Neutrophil (primary cell): ENCODE data around the gene MC1R.
A peak's percentile ranks its signal among the peaks of the same experiment; 100 is the strongest.

ENCODE experiments used
- H3K27ac ChIP-seq: fragments of 200-600 bp; sonication (generic); 2 replicates; pipeline ENCODE4 v1.5.1; 2016; ENCODE audit warnings: mild to moderate bottlenecking, moderate library complexity
- H3K27me3 ChIP-seq: fragments of 200-600 bp; sonication (generic); 2 replicates; pipeline ENCODE4 v1.6.0; 2016; ENCODE audit warnings: mild to moderate bottlenecking
- H3K36me3 ChIP-seq: fragments of 200-600 bp; sonication (generic); 2 replicates; pipeline ENCODE4 v1.5.1; 2017
- H3K4me1 ChIP-seq, 2 experiments: fragments of 200-600 bp in 1 of 2; sonication (generic) in 1 of 2; 1 replicate in 1 of 2; 2 replicates in 1 of 2; pipeline versions ENCODE4 v1.5.1 to v1.6.1; 2013 to 2016; ENCODE audit warnings: low read depth in 1 of 2, low read length in 1 of 2, mild to moderate bottlenecking in 1 of 2, moderate library complexity in 1 of 2; ENCODE audit not compliant: control insufficient read depth in 1 of 2, insufficient read depth in 1 of 2
- H3K4me3 ChIP-seq, 2 experiments: fragments of 200-600 bp in 1 of 2; sonication (generic) in 1 of 2; 1 replicate in 1 of 2; 2 replicates in 1 of 2; pipeline ENCODE4 v1.5.1; 2013 to 2016; ENCODE audit warnings: low read depth in 1 of 2, low read length in 1 of 2, mild to moderate bottlenecking in 1 of 2, moderate library complexity in 1 of 2
- H3K9me3 ChIP-seq: fragments of 200-600 bp; sonication (generic); 2 replicates; pipeline ENCODE4 v1.5.1; 2016
- CTCF ChIP-seq: fragments of 200-600 bp; sonication (generic); IDR thresholded peaks from 2 replicates; pipeline ENCODE4 v1.5.1; 2016; ENCODE audit warnings: antibody characterized with exemption

The MC1R gene

GRCh38 chr16:89918453-89919347, at the start of gene MC1R:
Gene MC1R (plus strand): TSS chr16:89918862. CDS start chr16:89919259, 397 bp downstream.
- TF ChIP-seq CTCF = no peak
- H3K9me3 ChIP-seq = no peaks in the 10 kb centered on the region
- H3K4me1 ChIP-seq = peaks cover 20 to 28% of the 10 kb centered on the region in 2 experiments
- no peak within 1 kb of the TSS for H3K27ac ChIP-seq
- H3K4me3 ChIP-seq = peak within 1 kb of the TSS in 1 of 2 experiments; percentile 14
- H3K36me3 ChIP-seq = peaks cover 1% of the 10 kb centered on the region
- peaks cover 68% of the 10 kb centered on the region for H3K27me3 ChIP-seq

- no peak for TF ChIP-seq CTCF
- no peak overlapping the region for H3K4me3 ChIP-seq
- H3K9me3 ChIP-seq = no peaks in the 10 kb centered on the region
- peaks cover 13 to 20% of the 10 kb centered on the region in 2 experiments for H3K4me1 ChIP-seq
- H3K27me3 ChIP-seq = no peaks in the 10 kb centered on the region
- H3K27ac ChIP-seq = no peak overlapping the region
- peaks cover 3% of the 10 kb centered on the region for H3K36me3 ChIP-seq
These were observed 48.8 kb upstream of the MC1R start for GRCh38 chr16:89869911-89870310.

- no peak overlapping the region for H3K4me3 ChIP-seq
- no peaks in the 10 kb centered on the region for H3K9me3 ChIP-seq
- TF ChIP-seq CTCF = no peak
- H3K27me3 ChIP-seq = no peaks in the 10 kb centered on the region
- peaks cover 13 to 21% of the 10 kb centered on the region in 2 experiments for H3K4me1 ChIP-seq
- no peak overlapping the region for H3K27ac ChIP-seq
- peaks cover 7% of the 10 kb centered on the region for H3K36me3 ChIP-seq
These were observed 48.2 kb upstream of the MC1R start for GRCh38 chr16:89870440-89870839.

- no peaks in the 10 kb centered on the region for H3K27me3 ChIP-seq
- no peaks in the 10 kb centered on the region for H3K9me3 ChIP-seq
- H3K4me3 ChIP-seq = no peak overlapping the region
- H3K4me1 ChIP-seq = peaks cover 13 to 21% of the 10 kb centered on the region in 2 experiments
- no peak for TF ChIP-seq CTCF
- peaks cover 14% of the 10 kb centered on the region for H3K36me3 ChIP-seq
- no peak overlapping the region for H3K27ac ChIP-seq
These were observed 46.8 kb upstream of the MC1R start for GRCh38 chr16:89871895-89872294.

- Histone ChIP-seq H3K4me3 (peak within 1 kb of the TSS; percentile 89 to 99), H3K9me3 (no peaks in the 10 kb centered on the region), H3K36me3 (peaks cover 14% of the 10 kb centered on the region), H3K4me1 (peaks cover 13 to 21% of the 10 kb centered on the region in 2 experiments), H3K27me3 (no peaks in the 10 kb centered on the region), H3K27ac (peak within 1 kb of the TSS; percentile 98)
- TF ChIP-seq CTCF = no peak
These were observed 45.3 kb upstream of the MC1R start, which contains the start of gene TCF25 for GRCh38 chr16:89873109-89873971. Gene TCF25 (plus strand): TSS chr16:89873592. CDS start chr16:89873668, 76 bp downstream.
